Stimulated activated effector memory CD8-positive, alpha-beta T cell treated with anti-CD3 and anti-CD28 coated beads, Interleukin-12 subunit alpha, Interleukin-12 subunit beta, amount 100 ng/mL, for 72 hours (primary cell): ENCODE measurements around the gene ECE1.

Source experiments
- ATAC-seq: fragments of 150-1000 bp; cut with Tn5 transposase; 2 replicates; pipeline ENCODE4 v1.10.0; 2021
- DNase-seq, 2 donors: peaks; one replicate each; pipeline ENCODE4 v3.0.0; 2021 to 2022; ENCODE audit warnings: low spot score in 2 of 2
- H3K27ac Mint-ChIP-seq: one replicate; pipeline ENCODE4 v1.8.0; 2022; ENCODE audit warnings: mild to moderate bottlenecking, mixed read lengths
- H3K36me3 Mint-ChIP-seq: one replicate; pipeline ENCODE4 v1.8.0; 2022; ENCODE audit warnings: mild to moderate bottlenecking, mixed read lengths
- H3K4me1 Mint-ChIP-seq: one replicate; pipeline ENCODE4 v1.8.0; 2022; ENCODE audit warnings: mixed read lengths
- H3K4me3 Mint-ChIP-seq: one replicate; pipeline ENCODE4 v1.8.0; 2022; ENCODE audit warnings: mild to moderate bottlenecking, mixed read lengths
- H3K9me3 Mint-ChIP-seq: one replicate; pipeline ENCODE4 v1.8.0; 2022; ENCODE audit warnings: mixed read lengths

ECE1 gene

GRCh38 chr1:21278860-21279845 is 11.1 kb downstream of the ECE1 start:
- peak overlapping the region; percentile 98 for H3K27ac Mint-ChIP-seq
- H3K4me3 Mint-ChIP-seq: peak overlapping the region; percentile 74
- ATAC-seq (peak; percentile 83), DNase-seq (peak in 1 of 2 donors; percentile 68)
- peaks cover 51% of the 10 kb centered on the region for H3K4me1 Mint-ChIP-seq
- H3K36me3 Mint-ChIP-seq: peaks cover 91% of the 10 kb centered on the region
- no peaks in the 10 kb centered on the region for H3K9me3 Mint-ChIP-seq

GRCh38 chr1:21278208-21278859 is 11.9 kb downstream of the ECE1 start:
- ATAC-seq: no peak
- DNase-seq: no peak
- Mint-ChIP-seq H3K36me3 (peaks cover 95% of the 10 kb centered on the region), H3K4me3 (peak overlapping the region; percentile 74), H3K4me1 (peaks cover 48% of the 10 kb centered on the region), H3K9me3 (no peaks in the 10 kb centered on the region), H3K27ac (peak overlapping the region; percentile 98)

DNA sequence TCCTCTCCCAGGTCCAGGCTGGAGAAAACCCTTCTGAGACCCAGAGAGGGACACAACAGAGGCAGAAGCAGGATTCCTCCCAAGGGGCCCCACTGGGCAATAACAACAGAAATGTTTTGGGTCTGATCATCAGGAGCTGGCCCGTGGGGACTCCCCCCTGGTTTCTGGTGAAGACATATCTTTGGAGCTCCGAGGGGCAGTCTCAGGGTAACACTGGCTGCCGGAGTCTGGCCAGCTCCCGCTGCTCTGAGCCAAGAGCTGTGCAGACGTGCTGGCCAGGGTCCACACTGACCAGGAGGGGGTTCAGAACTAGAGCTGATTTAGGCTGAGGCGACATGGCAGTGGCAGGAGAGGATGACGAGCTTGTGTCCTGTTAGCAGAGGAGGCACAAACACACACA is 13.1 kb downstream of the ECE1 start:
- no peaks in the 10 kb centered on the region for H3K9me3 Mint-ChIP-seq
- no peak overlapping the region for H3K4me3 Mint-ChIP-seq
- ATAC-seq (no peak), DNase-seq (no peak)
- peak overlapping the region; percentile 33 for H3K27ac Mint-ChIP-seq
- H3K4me1 Mint-ChIP-seq: peaks cover 42% of the 10 kb centered on the region
- peaks cover 94% of the 10 kb centered on the region for H3K36me3 Mint-ChIP-seq

DNA sequence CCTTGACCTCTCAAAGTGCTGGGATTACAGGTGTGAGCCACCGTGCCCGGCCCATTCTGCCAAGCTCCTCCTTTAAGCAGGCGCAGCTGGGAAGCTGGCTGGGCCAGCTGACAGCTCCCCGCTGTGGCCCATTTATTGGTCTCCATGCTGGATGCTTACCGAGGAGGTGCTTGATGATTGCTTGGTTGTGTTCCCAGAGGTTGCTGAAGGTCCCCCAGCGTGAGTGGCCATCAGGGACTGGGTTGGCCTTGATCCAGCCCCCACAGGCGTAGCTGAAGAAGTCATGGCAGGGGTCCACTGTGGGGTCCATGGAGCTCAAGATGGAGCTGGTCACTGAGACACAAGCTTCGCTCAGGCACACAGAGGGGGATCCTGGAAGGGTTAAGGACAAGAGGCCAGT is 17.7 kb downstream of the ECE1 start:
- no peak overlapping the region for H3K27ac Mint-ChIP-seq
- no peak for ATAC-seq
- H3K4me3 Mint-ChIP-seq: no peak overlapping the region
- DNase-seq: no peak
- peaks cover 31% of the 10 kb centered on the region for H3K4me1 Mint-ChIP-seq
- no peaks in the 10 kb centered on the region for H3K9me3 Mint-ChIP-seq
- H3K36me3 Mint-ChIP-seq: peaks cover 95% of the 10 kb centered on the region

GRCh38 chr1:21271550-21271949 is 18.7 kb downstream of the ECE1 start:
- Mint-ChIP-seq H3K36me3 (peaks cover 93% of the 10 kb centered on the region), H3K9me3 (no peaks in the 10 kb centered on the region), H3K4me3 (no peak overlapping the region), H3K4me1 (peaks cover 37% of the 10 kb centered on the region), H3K27ac (peak overlapping the region; percentile 70)
- ATAC-seq (no peak), DNase-seq (no peak)

- H3K4me1 Mint-ChIP-seq: peaks cover 31% of the 10 kb centered on the region
- no peak overlapping the region for H3K4me3 Mint-ChIP-seq
- DNase-seq (peak; percentile 80 to 91), ATAC-seq (peak; percentile 81)
- H3K9me3 Mint-ChIP-seq: no peaks in the 10 kb centered on the region
- peak overlapping the region; percentile 10 for H3K27ac Mint-ChIP-seq
- peaks cover 80% of the 10 kb centered on the region for H3K36me3 Mint-ChIP-seq
Measured at GRCh38 chr1:21270086-21270689, 20.1 kb downstream of the ECE1 start.

- Mint-ChIP-seq H3K36me3 (peaks cover 80% of the 10 kb centered on the region), H3K9me3 (no peaks in the 10 kb centered on the region), H3K27ac (no peak overlapping the region), H3K4me1 (peaks cover 31% of the 10 kb centered on the region), H3K4me3 (no peak overlapping the region)
- ATAC-seq (no peak), DNase-seq (no peak)
Measured at GRCh38 chr1:21269461-21270085, 20.7 kb downstream of the ECE1 start.

DNA sequence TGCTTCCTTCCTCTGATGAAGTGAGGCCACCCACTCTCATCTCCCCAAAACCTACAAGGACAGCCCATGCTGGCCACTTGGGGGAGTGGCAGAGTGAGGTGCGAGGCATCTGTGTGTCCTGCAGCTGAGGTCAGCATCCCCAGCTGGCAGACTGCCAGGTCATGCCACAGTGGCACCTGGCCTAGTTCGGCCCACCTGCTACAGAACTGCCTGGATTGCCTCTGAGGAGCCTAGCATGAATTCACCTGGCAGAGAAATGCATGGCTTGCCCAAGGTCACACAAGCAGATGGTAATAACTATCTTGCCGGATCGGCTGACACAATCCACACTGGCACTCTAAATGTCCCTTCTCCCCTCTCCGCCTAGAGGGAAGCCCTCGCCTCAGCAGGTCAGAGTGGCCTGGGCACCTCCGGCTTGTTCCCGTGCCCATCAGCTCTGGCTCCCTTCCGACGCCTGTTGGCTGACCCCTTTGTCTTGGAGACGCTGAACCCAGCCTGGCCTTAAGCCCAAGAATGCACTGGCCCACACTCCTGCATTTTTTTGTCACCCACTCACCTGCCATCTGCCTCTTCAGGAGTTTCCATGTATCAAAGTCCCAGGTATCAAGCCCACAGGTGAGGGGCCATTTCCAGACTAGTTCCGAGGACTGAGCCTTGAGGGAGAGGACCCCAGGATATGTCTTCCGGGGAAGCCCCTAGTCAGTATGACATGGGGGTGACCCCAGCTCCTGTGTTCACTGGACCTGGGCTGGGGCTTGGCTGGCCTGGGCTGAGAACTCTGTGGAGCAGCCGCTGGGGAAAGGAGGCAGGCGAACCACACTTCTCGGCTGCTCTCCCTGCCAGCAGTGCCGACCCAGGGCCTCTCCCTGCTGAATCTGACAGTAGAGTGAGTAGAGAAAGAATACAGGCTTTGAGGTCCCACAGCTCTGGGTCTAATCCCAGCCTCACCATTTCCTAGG is 21.7 kb downstream of the ECE1 start:
- H3K36me3 Mint-ChIP-seq: peaks cover 74% of the 10 kb centered on the region
- H3K4me3 Mint-ChIP-seq: no peak overlapping the region
- DNase-seq (no peak), ATAC-seq (no peak)
- no peak overlapping the region for H3K27ac Mint-ChIP-seq
- H3K9me3 Mint-ChIP-seq: no peaks in the 10 kb centered on the region
- H3K4me1 Mint-ChIP-seq: peaks cover 31% of the 10 kb centered on the region

- Mint-ChIP-seq H3K36me3 (peaks cover 71% of the 10 kb centered on the region), H3K4me3 (no peak overlapping the region), H3K4me1 (peaks cover 36% of the 10 kb centered on the region), H3K9me3 (no peaks in the 10 kb centered on the region), H3K27ac (peak overlapping the region; percentile 24)
- DNase-seq (no peak), ATAC-seq (no peak)
Measured at GRCh38 chr1:21267191-21268077, 22.8 kb downstream of the ECE1 start.

DNA sequence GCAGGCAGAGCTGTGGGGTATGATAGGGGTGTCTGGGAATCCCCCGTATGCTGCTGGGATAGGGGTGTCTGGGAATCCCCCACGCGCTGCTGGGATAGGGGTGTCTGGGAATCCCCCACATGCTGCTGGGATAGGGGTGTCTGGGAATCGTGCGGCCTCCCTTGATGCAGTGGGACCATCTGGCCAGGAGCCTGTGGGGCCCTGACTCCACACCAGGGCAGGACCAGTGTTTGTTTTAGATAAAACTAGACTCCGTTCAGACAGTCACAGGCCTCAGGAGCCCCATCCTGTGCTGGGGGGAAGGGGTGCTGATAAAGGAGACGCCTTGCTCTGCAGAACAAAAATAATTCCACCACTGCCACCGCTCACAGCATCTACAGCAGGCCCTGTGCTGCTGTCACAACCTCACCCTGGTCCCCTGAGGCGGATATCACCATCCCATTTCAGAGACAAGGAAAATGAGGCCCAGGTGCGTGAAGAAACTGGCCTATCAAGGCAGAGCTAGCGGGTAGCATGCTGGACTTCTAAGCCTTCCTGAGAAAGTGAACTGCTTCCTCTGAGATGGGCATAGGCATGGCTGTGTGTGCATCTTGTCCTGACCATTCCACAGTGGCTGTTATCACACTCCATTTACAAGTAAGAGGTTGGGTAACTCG is 24.0 kb downstream of the ECE1 start:
- DNase-seq (no peak), ATAC-seq (no peak)
- Mint-ChIP-seq H3K36me3 (peaks cover 69% of the 10 kb centered on the region), H3K4me3 (no peak overlapping the region), H3K27ac (peak overlapping the region; percentile 33), H3K4me1 (peaks cover 45% of the 10 kb centered on the region), H3K9me3 (no peaks in the 10 kb centered on the region)

GRCh38 chr1:21265644-21266043 is 24.6 kb downstream of the ECE1 start:
- H3K36me3 Mint-ChIP-seq: peaks cover 69% of the 10 kb centered on the region
- H3K27ac Mint-ChIP-seq: peak overlapping the region; percentile 33
- DNase-seq (no peak), ATAC-seq (no peak)
- H3K9me3 Mint-ChIP-seq: no peaks in the 10 kb centered on the region
- peaks cover 49% of the 10 kb centered on the region for H3K4me1 Mint-ChIP-seq
- H3K4me3 Mint-ChIP-seq: no peak overlapping the region

GRCh38 chr1:21264898-21265297 is 25.4 kb downstream of the ECE1 start:
- Mint-ChIP-seq H3K4me1 (peaks cover 49% of the 10 kb centered on the region), H3K9me3 (no peaks in the 10 kb centered on the region), H3K4me3 (no peak overlapping the region), H3K27ac (peak overlapping the region; percentile 33), H3K36me3 (peaks cover 69% of the 10 kb centered on the region)
- DNase-seq: no peak
- ATAC-seq: no peak

DNA sequence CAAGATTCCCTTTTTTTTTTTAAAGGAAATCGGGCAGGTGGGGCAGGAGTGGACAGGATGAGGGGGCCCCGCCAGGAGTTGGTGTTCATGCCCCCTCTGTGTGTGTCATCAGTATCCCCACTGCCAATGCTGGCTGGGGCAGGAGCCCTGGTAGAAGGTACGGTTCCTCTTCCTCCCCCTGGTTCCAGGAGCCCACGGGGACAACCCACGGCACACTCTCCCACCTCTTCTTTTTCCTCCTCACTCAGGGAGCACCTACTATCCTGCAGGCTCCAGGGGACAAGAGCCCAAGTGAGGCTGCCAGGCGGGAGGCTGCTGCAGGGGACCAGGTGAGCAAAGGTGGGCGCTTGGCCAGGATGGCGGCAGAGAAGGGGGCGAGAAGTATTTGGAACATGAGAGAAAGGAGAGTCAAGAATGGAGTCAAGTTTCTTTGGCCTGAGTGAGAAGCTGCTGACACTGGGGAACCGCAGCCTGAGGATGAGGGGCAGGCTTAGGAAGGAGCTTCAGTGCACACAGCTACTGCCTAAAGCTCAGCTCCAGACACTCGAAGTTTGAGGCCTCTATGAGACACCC is 26.5 kb downstream of the ECE1 start:
- Mint-ChIP-seq H3K27ac (no peak overlapping the region), H3K9me3 (no peaks in the 10 kb centered on the region), H3K4me1 (peaks cover 56% of the 10 kb centered on the region), H3K4me3 (no peak overlapping the region), H3K36me3 (peaks cover 68% of the 10 kb centered on the region)
- ATAC-seq (no peak), DNase-seq (no peak)
